ENCODE measurements around the gene FAM222A. TPM values are rescaled to one million over a fixed set of nuclear protein-coding genes. Genes with fewer than 3 reads are reported as not detected.
A peak's percentile ranks its signal among the peaks of the same experiment; 100 is the strongest.

The FAM222A gene
- total RNA-seq, 2 donors from 2014 or later = 0.11 to 0.63 TPM

- Mint-ChIP-seq H3K9me3 (no peaks in the 10 kb centered on the region), H3K4me1 (peaks cover 5% of the 10 kb centered on the region), H3K36me3 (ENCODE audit: low read depth) (no peaks in the 10 kb centered on the region), H3K27me3 (peaks cover 16% of the 10 kb centered on the region), H3K4me3 (peak overlapping the region; percentile 9), H3K27ac (no peak overlapping the region)
- peak; percentile 13 for ATAC-seq (replicated peaks)
These were observed 702 bp downstream of the FAM222A start for GRCh38 chr12:109714141-109714912.

DNA sequence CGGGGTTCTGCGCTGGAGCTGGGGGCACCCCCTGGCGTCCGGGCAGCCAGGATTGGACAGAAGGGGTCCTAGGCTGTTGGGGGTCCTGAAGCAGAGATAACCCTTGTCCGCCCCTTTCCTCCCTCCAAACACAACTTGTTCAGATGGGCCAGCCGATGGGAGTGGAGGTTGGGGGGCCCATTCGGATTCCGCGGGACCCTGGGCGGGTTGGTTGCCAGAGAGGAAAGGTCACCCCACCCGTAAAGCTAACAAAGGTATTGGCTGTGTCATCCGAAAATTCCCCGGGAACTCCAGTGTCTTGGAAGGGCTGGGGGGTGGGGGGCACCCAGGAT, 1.3 kb downstream of the FAM222A start:
- no peak for ATAC-seq (replicated peaks)
- Mint-ChIP-seq H3K27ac (no peak overlapping the region), H3K4me3 (peak overlapping the region; percentile 16), H3K27me3 (peaks cover 14% of the 10 kb centered on the region), H3K9me3 (no peaks in the 10 kb centered on the region), H3K36me3 (ENCODE audit: low read depth) (no peaks in the 10 kb centered on the region), H3K4me1 (peaks cover 2% of the 10 kb centered on the region)

GRCh38 chr12:109715310-109716091, 1.9 kb downstream of the FAM222A start:
- H3K27ac Mint-ChIP-seq = no peak overlapping the region
- H3K27me3 Mint-ChIP-seq = peaks cover 12% of the 10 kb centered on the region
- peak overlapping the region; percentile 16 for H3K4me3 Mint-ChIP-seq
- H3K9me3 Mint-ChIP-seq = no peaks in the 10 kb centered on the region
- ATAC-seq (replicated peaks) = no peak
- H3K36me3 Mint-ChIP-seq (ENCODE audit: low read depth) = no peaks in the 10 kb centered on the region
- H3K4me1 Mint-ChIP-seq = no peaks in the 10 kb centered on the region

- Mint-ChIP-seq H3K27me3 (peaks cover 7% of the 10 kb centered on the region), H3K36me3 (ENCODE audit: low read depth) (no peaks in the 10 kb centered on the region), H3K4me1 (no peaks in the 10 kb centered on the region), H3K9me3 (no peaks in the 10 kb centered on the region), H3K4me3 (no peak overlapping the region), H3K27ac (no peak overlapping the region)
- ATAC-seq (replicated peaks) = no peak
These were observed 2.5 kb downstream of the FAM222A start for GRCh38 chr12:109716092-109716479.

GRCh38 chr12:109716512-109717389, 3.1 kb downstream of the FAM222A start:
- no peak for ATAC-seq (replicated peaks)
- Mint-ChIP-seq H3K27me3 (peaks cover 7% of the 10 kb centered on the region), H3K4me3 (no peak overlapping the region)

GRCh38 chr12:109717390-109718357, 4.0 kb downstream of the FAM222A start:
- no peaks in the 10 kb centered on the region for H3K4me1 Mint-ChIP-seq
- no peak for ATAC-seq (replicated peaks)
- no peak overlapping the region for H3K4me3 Mint-ChIP-seq
- H3K27ac Mint-ChIP-seq = no peak overlapping the region
- no peaks in the 10 kb centered on the region for H3K36me3 Mint-ChIP-seq (ENCODE audit: low read depth)
- H3K27me3 Mint-ChIP-seq = peaks cover 7% of the 10 kb centered on the region
- no peaks in the 10 kb centered on the region for H3K9me3 Mint-ChIP-seq

More at GRCh38 chr12:109716512-109717389, 3.1 kb downstream of the FAM222A start:
- no peaks in the 10 kb centered on the region for H3K9me3 Mint-ChIP-seq
- H3K36me3 Mint-ChIP-seq (ENCODE audit: low read depth) = no peaks in the 10 kb centered on the region
- H3K4me1 Mint-ChIP-seq = no peaks in the 10 kb centered on the region
- H3K27ac Mint-ChIP-seq = no peak overlapping the region

DNA sequence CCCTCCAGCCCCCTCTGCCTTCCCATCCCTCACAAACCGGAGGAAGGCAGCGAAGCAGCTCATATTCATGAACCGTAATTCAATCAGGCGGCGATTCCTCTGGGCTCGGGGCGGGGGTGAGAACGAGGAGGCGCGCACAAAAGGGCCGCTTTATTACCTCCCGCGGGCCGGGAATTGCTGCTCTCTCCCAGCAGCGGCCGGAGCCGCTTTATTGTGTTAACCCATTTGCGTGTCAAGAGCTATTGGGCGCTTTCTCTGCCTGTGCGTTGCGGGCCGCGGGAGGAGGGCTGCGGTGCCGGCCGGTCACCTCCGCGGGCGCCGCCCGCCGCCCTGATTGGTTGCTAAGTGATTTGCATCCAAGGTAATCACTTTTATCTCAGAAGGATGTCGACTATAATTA, 4.8 kb downstream of the FAM222A start:
- Mint-ChIP-seq H3K4me1 (no peaks in the 10 kb centered on the region), H3K27me3 (peaks cover 7% of the 10 kb centered on the region), H3K9me3 (no peaks in the 10 kb centered on the region), H3K27ac (no peak overlapping the region), H3K36me3 (ENCODE audit: low read depth) (no peaks in the 10 kb centered on the region), H3K4me3 (no peak overlapping the region)
- ATAC-seq (replicated peaks) = no peak

- Mint-ChIP-seq H3K36me3 (ENCODE audit: low read depth) (no peaks in the 10 kb centered on the region), H3K27ac (no peak overlapping the region), H3K4me3 (no peak overlapping the region), H3K4me1 (no peaks in the 10 kb centered on the region), H3K27me3 (peaks cover 7% of the 10 kb centered on the region), H3K9me3 (no peaks in the 10 kb centered on the region)
- ATAC-seq (replicated peaks) = no peak
These were observed 5.7 kb downstream of the FAM222A start for GRCh38 chr12:109719123-109720022.

DNA sequence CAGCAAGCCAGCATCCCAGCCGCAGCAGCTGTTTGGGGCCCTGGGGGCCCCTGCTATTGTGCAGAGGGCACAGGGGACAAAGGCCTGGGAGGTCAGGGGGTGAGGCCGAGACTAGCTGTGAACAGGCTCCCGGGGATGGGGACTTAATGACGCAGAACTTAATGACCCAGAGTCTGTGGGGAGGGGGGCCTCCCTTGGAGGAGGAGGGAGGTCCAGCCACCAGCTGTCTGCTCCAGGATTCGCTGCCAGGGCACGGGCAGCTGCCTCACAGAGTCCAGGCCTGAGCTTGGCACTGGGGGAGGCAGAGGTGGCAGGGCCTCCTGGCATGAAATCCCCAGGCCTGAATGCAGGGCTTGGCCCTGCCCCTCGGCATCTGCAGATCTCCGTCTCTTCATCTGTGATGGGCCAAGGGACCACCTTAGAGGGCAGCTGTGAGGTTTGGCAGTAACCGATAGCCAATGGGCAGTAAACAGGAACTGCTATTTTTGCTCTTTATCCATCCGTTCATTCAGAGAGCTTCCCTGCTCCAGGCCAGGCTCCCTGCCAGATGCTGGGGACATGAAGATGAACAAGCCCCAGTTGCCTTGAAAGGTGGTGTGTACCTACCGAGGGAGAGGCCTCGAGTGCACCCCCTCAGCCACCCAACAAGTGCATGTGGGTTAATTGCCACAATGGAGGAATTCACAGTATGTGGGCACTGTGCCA, 6.7 kb downstream of the FAM222A start:
- no peaks in the 10 kb centered on the region for H3K4me1 Mint-ChIP-seq
- no peak overlapping the region for H3K27ac Mint-ChIP-seq
- peaks cover 7% of the 10 kb centered on the region for H3K27me3 Mint-ChIP-seq
- H3K36me3 Mint-ChIP-seq (ENCODE audit: low read depth) = no peaks in the 10 kb centered on the region
- ATAC-seq (replicated peaks) = no peak
- H3K9me3 Mint-ChIP-seq = no peaks in the 10 kb centered on the region
- no peak overlapping the region for H3K4me3 Mint-ChIP-seq

DNA sequence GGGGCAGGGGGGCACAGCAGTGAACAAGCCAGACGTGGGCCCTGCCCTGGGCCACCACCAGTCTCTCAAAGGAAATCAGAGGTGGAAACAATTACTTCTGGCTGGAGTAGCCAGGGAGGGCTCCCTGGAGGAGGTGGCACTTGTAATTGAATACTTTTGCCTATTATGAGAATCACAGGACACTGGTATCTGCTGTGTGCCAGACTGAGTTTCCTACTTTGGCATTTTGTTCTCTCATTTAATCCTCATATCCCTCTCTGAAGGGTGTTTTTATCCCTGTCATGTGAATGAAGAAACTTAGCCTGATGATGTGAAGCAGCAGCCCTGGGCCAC, 7.2 kb downstream of the FAM222A start:
- Mint-ChIP-seq H3K4me1 (no peaks in the 10 kb centered on the region), H3K9me3 (no peaks in the 10 kb centered on the region), H3K27me3 (peaks cover 7% of the 10 kb centered on the region), H3K36me3 (ENCODE audit: low read depth) (no peaks in the 10 kb centered on the region), H3K27ac (no peak overlapping the region), H3K4me3 (no peak overlapping the region)
- no peak for ATAC-seq (replicated peaks)

GRCh38 chr12:109721276-109721675, 7.7 kb downstream of the FAM222A start:
- Mint-ChIP-seq H3K4me1 (no peaks in the 10 kb centered on the region), H3K36me3 (ENCODE audit: low read depth) (no peaks in the 10 kb centered on the region), H3K4me3 (no peak overlapping the region), H3K27ac (no peak overlapping the region), H3K9me3 (no peaks in the 10 kb centered on the region), H3K27me3 (peaks cover 7% of the 10 kb centered on the region)
- no peak for ATAC-seq (replicated peaks)

- Mint-ChIP-seq H3K4me3 (no peak overlapping the region), H3K27ac (no peak overlapping the region), H3K4me1 (no peaks in the 10 kb centered on the region), H3K27me3 (peaks cover 6% of the 10 kb centered on the region), H3K36me3 (ENCODE audit: low read depth) (no peaks in the 10 kb centered on the region), H3K9me3 (no peaks in the 10 kb centered on the region)
- no peak for ATAC-seq (replicated peaks)
These were observed 8.5 kb downstream of the FAM222A start for GRCh38 chr12:109722022-109722720.
